ENCODE results near the gene NCAM1. TPM values are rescaled to one million over a fixed set of nuclear protein-coding genes. Genes with fewer than 3 reads are reported as not detected.

NCAM1 gene
- total and polyA plus RNA-seq, 2 of the 13 experiments (the other 11 are each of a cell fraction or from before 2014, with no cell fraction given): 0.05 TPM; not detected in 1

DNA sequence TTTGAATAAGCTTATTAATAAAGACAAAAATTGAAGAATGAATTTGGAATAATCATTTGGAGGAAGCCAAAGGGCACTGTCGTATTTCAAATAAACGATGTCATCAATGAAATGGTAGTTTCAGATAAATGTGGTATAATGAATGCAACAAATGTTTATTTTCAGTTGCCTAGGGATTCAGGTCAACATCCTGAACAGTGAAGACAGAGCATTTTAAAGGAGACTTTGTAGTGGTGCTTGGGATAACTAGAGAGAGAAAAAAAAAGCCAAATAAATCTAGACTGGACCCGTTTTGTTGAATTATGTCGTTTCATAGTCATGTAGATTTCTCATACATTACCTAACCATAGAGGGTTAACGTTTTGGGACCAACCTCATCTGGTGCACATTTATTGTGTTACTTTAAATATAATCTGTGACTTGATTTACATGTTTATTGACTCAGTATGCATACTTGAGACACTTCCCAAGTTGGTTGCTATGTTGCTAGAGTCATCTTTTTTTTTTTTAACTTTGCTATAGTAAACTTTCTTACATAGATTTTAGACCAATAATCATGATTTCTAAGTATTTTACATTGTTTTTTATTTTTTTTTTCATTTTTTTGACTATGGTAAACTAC, 111.1 kb downstream of the NCAM1 start:
- WGBS (ENCODE audit: low lambda C conversion rate): 9% methylated on average over 5 of the region's 5 CpGs
- H3K4me1 ChIP-seq (ENCODE audit: insufficient read depth, low read length): no peaks in the 10 kb centered on the region
- no peaks in the 10 kb centered on the region for H3K27me3 ChIP-seq (ENCODE audit: control insufficient read depth in 1 of 2, insufficient read depth in 2 of 2, low read length in 2 of 2)
- FAIRE-seq: no peak
- H4K20me1 ChIP-seq (ENCODE audit: insufficient read depth, low read length): no peaks in the 10 kb centered on the region
- no peak for ATAC-seq
- H3K4me2 ChIP-seq (ENCODE audit: low read depth, low read length): no peak overlapping the region
- no peaks in the 10 kb centered on the region for H3K9me3 ChIP-seq (ENCODE audit: low read length)
- intact Hi-C loops (cut with micrococcal nuclease; ENCODE audit: unreplicated experiment): no loop called here
- no peak for DNase-seq (ENCODE audit: low spot score)
- no peak overlapping the region for H3K27ac ChIP-seq (ENCODE audit: extremely low read length, insufficient read depth, low read length)
- ChIA-PET CTCF (ENCODE audit: low intra/inter-chr PET ratio, low total read pairs) (no interaction called here), POLR2A (no interaction called here)
- TF ChIP-seq NFIC (IDR thresholded peaks at IDR 0.05; ENCODE audit: low read length): no peak
- TF ChIP-seq, protein P1, sequence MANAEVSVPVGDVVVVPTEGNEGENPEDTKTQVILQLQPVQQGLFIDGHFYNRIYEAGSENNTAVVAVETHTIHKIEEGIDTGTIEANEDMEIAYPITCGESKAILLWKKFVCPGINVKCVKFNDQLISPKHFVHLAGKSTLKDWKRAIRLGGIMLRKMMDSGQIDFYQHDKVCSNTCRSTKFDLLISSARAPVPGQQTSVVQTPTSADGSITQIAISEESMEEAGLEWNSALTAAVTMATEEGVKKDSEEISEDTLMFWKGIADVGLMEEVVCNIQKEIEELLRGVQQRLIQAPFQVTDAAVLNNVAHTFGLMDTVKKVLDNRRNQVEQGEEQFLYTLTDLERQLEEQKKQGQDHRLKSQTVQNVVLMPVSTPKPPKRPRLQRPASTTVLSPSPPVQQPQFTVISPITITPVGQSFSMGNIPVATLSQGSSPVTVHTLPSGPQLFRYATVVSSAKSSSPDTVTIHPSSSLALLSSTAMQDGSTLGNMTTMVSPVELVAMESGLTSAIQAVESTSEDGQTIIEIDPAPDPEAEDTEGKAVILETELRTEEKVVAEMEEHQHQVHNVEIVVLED (CRISPR knock-in tag; IDR thresholded peaks at IDR 0.05; ENCODE audit: borderline replicate concordance): no peak
- TF ChIP-seq NRL (CRISPR knock-in tag; IDR thresholded peaks at IDR 0.05; ENCODE audit: borderline replicate concordance): no peak
- TF ChIP-seq SIN3B (IDR thresholded peaks at IDR 0.05; ENCODE audit: low read length): no peak
- TF ChIP-seq ZNF20 (CRISPR knock-in tag; IDR thresholded peaks at IDR 0.05): no peak
- TF ChIP-seq BRCA1 (CRISPR knock-in tag; IDR thresholded peaks at IDR 0.05): no peak
- TF ChIP-seq GTF3A (CRISPR knock-in tag; conservative IDR thresholded peaks at IDR 0.05): no peak
- TF ChIP-seq RBFOX2 (IDR thresholded peaks at IDR 0.05; ENCODE audit: low read depth, low read length): no peak
- TF ChIP-seq MAF1 (CRISPR knock-in tag; IDR thresholded peaks at IDR 0.05; ENCODE audit: borderline replicate concordance): no peak
- no peak for TF ChIP-seq ZNF205 (CRISPR knock-in tag; IDR thresholded peaks at IDR 0.05)
- TF ChIP-seq KAT7 (CRISPR knock-in tag; IDR thresholded peaks at IDR 0.05; ENCODE audit: borderline replicate concordance): no peak
- TF ChIP-seq ZNF101 (CRISPR knock-in tag; IDR thresholded peaks at IDR 0.05; ENCODE audit: borderline replicate concordance, low read depth): no peak
- TF ChIP-seq, protein P2, sequence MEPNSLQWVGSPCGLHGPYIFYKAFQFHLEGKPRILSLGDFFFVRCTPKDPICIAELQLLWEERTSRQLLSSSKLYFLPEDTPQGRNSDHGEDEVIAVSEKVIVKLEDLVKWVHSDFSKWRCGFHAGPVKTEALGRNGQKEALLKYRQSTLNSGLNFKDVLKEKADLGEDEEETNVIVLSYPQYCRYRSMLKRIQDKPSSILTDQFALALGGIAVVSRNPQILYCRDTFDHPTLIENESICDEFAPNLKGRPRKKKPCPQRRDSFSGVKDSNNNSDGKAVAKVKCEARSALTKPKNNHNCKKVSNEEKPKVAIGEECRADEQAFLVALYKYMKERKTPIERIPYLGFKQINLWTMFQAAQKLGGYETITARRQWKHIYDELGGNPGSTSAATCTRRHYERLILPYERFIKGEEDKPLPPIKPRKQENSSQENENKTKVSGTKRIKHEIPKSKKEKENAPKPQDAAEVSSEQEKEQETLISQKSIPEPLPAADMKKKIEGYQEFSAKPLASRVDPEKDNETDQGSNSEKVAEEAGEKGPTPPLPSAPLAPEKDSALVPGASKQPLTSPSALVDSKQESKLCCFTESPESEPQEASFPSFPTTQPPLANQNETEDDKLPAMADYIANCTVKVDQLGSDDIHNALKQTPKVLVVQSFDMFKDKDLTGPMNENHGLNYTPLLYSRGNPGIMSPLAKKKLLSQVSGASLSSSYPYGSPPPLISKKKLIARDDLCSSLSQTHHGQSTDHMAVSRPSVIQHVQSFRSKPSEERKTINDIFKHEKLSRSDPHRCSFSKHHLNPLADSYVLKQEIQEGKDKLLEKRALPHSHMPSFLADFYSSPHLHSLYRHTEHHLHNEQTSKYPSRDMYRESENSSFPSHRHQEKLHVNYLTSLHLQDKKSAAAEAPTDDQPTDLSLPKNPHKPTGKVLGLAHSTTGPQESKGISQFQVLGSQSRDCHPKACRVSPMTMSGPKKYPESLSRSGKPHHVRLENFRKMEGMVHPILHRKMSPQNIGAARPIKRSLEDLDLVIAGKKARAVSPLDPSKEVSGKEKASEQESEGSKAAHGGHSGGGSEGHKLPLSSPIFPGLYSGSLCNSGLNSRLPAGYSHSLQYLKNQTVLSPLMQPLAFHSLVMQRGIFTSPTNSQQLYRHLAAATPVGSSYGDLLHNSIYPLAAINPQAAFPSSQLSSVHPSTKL (CRISPR knock-in tag; IDR thresholded peaks at IDR 0.05): no peak
- no peak for TF ChIP-seq XRCC5 (optimal IDR thresholded peaks at IDR 0.05; ENCODE audit: low read length)
- TF ChIP-seq, protein P3, sequence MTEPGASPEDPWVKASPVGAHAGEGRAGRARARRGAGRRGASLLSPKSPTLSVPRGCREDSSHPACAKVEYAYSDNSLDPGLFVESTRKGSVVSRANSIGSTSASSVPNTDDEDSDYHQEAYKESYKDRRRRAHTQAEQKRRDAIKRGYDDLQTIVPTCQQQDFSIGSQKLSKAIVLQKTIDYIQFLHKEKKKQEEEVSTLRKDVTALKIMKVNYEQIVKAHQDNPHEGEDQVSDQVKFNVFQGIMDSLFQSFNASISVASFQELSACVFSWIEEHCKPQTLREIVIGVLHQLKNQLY (CRISPR knock-in tag; IDR thresholded peaks at IDR 0.05): no peak
- no peak for TF ChIP-seq RNF2 (conservative IDR thresholded peaks at IDR 0.05; ENCODE audit: low read depth)
- no peak for TF ChIP-seq ZKSCAN8 (CRISPR knock-in tag; IDR thresholded peaks at IDR 0.05; ENCODE audit: borderline replicate concordance)
- no peak for TF ChIP-seq ZNF737 (CRISPR knock-in tag; IDR thresholded peaks at IDR 0.05; ENCODE audit: borderline replicate concordance)
- H2AFZ ChIP-seq (ENCODE audit: low read length): no peak overlapping the region
- in situ Hi-C loops (cut with HindIII; ENCODE audit: extremely low pct_ligation_motif_present, low pct_unique_long_range_greater_than_20kb): no loop called here
- no peak overlapping the region for H3K4me3 ChIP-seq (replicated peaks in 1 of 3; ENCODE audit: insufficient read depth in 1 of 3, low read depth in 2 of 3, low read length in 3 of 3)
- no peaks in the 10 kb centered on the region for H3K79me2 ChIP-seq (ENCODE audit: insufficient read depth, low read length)
- no peaks in the 10 kb centered on the region for H3K36me3 ChIP-seq (replicated peaks in 1 of 2; ENCODE audit: control insufficient read depth in 1 of 2, insufficient read depth in 2 of 2, low read length in 2 of 2)
- BruUV-seq (replicated peaks): no TSS peak
- no peak overlapping the region for H3K9ac ChIP-seq (ENCODE audit: insufficient read depth, low read depth, low read length)
